GM18507 (cell line): ENCODE results near the gene ARHGAP19.

Experiments used
- DNase-seq: peaks from one replicate; pipeline ENCODE4 v3.0.0; 2011; ENCODE audit warnings: low read depth; ENCODE audit not compliant: insufficient read length; ENCODE audit errors: extremely low spot score
- FAIRE-seq: peaks from 2 replicates; lab custom pipeline; 2011; peaks lifted over from hg19 to GRCh38; lab: Jason Lieb, UNC

The ARHGAP19 gene

DNA sequence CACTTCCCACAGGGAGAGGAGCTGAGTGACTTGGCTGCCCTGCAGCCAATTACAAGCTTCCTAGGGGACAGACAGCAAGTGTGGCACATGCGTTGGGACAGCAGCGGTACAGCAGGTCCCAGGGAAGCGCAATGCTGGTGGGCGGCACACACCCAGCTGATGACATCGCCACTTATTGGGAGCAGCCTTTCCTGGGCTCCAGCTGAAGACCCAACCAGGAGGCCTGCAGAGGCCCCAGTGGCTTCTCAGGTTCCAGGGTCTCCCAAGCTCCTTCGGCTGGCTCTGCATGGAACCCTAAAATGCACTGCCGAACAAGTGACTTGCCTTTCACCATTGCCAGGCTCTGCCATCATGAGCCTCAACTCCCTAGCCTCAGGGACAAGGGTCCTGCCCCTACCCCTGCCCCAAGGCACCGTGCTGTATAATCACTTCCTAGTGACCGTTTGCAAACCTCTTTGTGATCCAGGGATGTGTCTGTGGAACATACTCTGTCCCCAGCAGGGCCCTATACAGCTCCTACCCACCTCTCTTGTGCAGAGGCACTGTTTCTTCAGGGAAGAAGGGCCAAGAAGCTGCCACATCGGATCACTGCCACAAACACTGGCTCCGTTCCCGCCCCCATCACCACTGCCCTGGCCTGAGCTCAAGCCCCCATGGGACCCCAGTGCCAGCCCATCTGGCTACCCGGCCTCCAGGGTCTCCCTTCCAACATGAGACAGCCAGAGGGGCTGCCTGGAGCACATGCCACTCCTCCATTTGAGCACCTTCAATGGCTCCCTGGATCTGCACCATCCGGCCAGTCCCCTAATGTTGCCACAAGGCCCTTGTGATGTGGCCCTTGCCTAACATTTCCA lies 87.4 kb downstream of the ARHGAP19 start:
- DNase-seq (no peak), FAIRE-seq (no peak)

DNA sequence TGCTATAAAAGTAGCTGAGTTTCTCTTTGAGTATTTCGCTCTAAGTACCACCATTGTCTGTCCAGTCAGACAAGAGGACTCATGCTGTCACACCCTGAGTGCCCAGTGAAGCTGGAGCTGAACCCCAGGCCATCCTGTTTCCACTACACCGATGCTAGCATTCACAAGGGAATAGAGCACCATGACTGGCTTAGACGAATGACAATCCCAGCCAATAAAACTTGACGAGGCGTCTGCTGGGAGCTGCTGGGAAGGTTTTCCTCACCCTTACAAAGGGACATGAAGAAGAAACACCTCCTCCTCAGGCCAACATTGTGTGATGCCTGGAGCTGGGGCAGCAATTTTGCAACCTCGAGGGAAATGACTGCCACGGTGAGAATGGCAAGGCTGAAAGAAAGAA lies 89.2 kb downstream of the ARHGAP19 start:
- FAIRE-seq (no peak), DNase-seq (no peak)

DNA sequence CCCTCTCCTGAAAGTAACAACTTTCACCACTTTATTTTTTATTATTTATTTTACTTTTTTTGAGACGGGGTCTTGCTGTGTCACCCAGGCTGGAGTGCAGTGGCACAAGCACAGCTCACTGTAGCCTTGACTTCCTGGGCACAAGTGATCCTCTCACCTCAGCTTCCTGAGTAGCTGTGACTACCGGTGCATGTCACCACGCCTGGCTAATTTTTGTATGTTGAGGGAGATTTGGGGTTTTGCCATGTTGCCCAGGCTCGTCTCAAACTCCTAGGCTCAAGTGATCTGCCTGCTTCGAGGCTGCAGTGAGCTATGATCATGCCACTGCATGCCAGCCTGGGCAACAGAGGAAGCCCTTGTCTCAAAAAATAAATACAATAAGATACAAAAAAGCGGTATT lies 91.8 kb downstream of the ARHGAP19 start:
- no peak for DNase-seq
- FAIRE-seq = peak; percentile 88

DNA sequence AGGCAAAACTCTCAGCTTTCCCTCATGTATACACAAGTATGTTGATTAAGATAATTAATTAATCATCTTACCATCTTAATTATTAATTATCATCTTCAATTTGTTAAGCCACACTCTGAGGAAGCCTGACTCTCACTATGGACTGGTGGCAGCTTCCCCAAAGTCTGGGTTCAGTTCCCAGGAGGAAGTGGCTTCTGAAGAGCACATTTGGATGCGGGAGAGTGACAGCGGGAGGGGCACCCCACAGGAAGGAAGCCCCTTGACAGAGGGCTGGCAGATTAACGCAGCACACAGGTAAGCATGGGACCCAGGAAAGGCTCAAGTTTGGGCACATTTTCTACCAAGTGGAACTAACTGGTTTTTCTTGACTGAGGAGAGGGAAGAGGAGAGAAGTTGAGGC lies 93.3 kb downstream of the ARHGAP19 start:
- DNase-seq = no peak
- peak; percentile 24 for FAIRE-seq

DNA sequence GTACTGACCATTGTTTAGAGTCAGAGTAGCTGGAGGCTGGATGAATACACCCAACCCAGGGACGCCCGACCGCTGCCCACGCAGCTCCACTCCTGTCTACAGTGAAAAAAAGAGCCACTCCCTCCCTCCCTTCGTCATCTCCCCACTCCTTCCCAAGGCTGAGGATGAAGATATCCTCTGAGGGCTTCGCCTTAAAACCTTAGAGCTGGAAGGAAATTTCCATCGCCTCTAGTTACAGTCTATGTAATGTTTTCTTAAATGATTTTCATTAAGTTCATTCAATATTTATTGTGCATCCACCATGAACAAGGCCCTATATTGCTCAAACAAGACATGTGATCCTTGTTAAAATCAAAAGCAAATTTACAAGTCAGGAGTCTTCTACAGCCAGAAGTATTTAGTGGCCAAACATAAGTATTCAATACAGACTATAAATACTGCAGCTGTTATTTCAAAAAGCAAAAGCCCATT lies 95.4 kb downstream of the ARHGAP19 start:
- FAIRE-seq (no peak), DNase-seq (no peak)

DNA sequence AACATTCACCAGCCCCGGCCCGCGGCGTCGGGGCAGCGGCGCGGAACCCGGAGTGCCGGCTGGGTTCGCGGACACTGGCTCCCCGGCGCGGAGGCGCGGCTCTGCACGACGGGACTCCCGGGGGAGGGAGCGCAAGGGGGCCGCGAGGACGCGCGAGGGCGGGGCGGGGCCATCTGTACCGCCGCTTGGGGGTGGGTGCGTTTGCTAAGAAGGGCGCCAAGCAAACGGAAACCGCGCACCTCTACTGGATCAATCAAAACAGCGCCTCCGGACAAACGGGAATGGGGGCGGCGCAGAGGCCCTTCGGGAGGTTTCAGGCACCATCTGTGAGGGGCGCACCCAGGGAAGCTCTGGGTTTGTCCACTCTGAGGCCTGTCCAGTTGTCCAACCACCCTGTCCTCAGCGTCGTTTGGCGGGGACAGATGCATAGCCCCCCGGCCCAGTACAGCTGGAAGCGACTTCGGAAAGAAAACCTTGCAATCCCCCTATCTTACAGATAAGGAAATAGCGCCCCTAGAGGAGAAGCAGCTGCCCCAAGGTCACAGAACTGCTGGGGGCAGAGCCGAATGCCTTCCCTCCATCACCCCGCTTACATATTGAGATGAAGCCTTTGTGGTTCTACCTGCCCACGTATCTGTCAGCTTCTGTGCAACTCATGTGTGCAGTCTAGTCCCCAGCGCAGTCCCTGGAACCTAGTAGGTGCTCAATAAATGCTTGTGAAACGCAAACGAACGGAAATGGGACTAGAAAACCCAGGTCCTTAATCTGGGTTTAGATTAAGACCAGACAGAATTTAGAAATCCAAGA lies 96.0 kb downstream of the ARHGAP19 start:
- DNase-seq = peak; percentile 49
- FAIRE-seq = peak; percentile 80

DNA sequence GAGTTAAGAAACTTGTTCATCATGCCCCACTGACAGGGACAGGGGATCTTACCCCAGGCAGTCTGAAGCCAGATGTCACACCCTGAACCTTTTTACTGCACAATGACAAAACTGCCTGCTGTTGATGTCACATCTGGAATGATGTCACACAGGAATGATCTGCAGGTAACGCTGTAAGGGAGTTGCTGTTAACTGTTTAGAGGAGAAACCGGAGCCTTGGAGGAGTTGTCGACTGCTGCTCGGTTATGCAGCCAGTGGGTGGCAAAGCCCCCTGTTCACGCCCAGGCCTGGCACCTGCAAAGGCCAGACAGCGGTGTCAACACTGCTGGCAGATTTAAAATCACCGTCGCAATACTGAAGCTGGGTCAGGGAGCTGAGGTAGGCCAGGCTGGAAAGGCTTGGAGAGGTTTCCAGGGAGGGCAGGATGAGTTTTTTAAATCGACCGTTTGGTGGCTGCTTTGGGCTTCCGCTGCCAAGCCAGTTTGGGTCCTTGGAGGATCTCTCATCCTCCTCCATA lies 96.7 kb downstream of the ARHGAP19 start:
- FAIRE-seq (no peak), DNase-seq (no peak)

DNA sequence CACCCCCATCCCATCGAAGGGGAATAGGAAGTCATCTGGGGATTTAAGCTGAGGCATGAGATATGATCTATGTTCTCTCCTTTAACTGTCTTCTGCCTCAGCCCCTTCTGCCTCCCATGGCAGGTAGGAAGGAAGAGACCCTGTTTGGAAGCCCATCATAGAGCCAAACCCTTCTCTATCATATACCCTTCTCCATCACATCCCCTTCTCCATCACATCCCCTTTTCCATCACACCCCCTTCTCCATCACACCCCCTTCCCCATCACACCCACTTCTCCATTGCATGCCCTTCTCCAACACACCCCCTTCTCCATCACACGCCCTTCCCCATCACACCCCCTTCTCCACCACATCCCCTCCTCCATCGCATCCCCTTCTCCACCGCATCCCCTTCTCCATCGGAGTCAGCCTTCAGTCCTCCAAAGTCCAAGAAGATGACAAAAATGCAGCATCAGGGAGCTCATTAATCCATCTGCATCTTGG lies 99.4 kb downstream of the ARHGAP19 start:
- no peak for DNase-seq
- FAIRE-seq = no peak

DNA sequence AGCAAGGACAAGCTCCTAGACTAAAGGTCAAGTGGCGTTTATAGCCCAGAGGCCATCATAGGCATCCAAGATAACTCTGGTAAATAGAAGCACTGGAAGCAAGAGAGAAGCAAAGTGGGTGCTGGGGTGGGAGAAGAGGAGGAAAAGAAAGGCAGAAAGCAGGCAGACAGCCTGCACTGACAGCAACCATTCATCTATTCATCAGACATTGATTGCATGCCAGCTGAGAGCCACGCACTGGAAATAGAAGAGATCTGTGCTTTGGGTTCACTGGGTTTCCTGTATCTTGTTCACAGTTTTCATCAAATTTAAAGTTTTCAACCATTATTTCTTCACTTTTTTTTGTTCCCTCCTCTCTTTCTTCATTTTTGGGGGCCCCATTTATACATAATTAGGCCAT lies 102.0 kb downstream of the ARHGAP19 start:
- FAIRE-seq (no peak), DNase-seq (no peak)

DNA sequence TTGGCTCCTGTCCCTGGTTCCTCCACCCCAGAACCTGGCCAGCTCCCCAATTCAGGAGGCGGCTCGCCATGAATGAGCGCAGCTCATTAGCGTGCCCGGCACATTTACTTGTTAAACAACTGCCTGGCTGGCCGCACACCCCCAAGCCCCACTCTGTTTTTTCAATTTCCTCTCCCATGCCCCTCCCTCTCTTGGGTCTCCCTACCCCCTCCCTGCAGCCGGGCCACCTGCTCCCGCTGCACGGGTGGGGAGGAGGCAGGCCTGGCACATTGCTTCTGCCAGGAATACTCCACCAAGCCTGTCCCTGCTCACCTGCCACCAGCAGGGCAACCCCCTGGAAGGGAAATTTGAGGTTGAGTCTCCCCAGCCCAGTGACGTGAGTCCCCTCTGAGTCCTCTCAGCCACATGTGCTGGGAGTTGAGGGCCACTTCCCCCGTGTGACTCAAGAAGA lies 104.2 kb downstream of the ARHGAP19 start:
- FAIRE-seq (no peak), DNase-seq (no peak)

DNA sequence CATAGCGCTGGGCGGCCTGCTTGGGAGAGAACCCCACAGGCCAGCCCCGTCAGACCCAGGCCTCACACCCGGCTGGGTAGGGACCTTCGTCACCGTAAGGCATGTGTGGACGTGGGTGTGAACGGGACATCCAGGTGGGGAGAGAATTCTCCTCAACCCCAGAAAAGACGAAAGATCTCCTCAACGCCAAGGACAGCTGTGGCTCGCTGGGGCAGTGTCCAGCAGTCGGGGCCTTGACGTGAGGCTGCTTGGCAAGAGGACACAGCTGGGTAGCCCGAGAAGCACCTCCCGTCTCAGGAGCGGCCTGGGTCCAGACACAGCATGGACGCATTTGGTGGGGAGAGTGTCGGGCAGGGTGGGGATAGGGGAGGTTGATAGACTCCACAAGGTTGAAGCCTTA lies 105.5 kb downstream of the ARHGAP19 start:
- no peak for FAIRE-seq
- DNase-seq = no peak

DNA sequence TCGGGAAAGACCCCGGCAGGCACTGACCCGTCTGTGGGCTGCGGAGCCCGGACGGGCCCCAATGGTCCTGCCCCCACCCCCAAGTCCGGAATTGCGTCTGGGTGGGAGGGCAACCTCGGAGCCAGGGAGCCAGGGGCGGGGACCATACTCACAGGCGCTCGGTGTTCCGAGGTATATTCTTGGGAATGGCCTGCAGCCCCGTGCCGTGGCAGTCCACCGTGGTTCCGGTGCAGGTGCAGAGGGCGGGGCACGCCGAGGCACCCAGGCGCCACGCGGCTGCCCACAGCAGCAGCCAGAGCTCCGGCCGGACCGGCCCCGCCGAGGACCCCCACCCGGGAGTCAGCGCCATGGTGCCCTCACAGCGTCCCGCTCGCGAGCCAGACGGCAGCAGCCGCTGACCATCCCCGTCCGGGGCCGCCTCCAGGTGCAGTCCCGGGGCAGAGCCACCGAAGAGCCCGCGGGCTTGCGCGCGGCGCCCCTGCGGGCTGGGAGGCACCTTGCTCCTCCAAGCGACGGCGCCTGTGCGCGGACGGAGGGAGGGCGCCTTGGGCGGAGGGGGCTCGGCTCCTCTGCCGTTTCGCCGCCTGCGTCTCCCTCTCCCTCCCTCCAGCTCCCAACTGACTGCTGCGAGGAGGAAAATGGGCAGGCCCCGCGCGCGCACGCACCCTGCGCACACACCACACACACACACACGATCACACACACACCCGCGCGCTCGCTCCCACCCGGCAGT lies 106.9 kb downstream of the ARHGAP19 start, which contains the start of gene SLIT1:
SLIT1 (minus strand) TSS at position 634 of the 733 bp plus-strand sequence; CDS start at position 349, 285 bp downstream.
- no peak for DNase-seq

DNA sequence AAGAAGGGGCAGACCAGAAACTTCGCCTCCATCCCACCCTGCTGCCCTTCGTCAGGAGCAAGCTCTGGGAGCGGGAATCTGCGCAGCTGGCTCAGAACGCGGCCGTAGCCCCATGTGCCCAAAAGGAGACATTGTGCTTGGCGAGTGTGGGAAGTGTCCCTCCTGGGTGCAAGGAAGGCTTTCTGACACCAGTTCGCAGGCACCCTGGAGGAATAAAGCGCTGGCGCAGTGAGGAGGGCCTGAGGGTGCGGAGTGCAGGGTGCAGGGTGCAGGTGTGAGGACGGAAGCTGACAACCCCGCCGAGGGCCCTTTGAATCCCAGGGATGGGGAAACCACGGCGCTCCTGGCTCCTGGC lies 107.5 kb downstream of the ARHGAP19 start:
- FAIRE-seq = no peak

More for the DNA sequence above, 106.9 kb downstream of the ARHGAP19 start, which contains the start of gene SLIT1:
- FAIRE-seq = no peak

DNA sequence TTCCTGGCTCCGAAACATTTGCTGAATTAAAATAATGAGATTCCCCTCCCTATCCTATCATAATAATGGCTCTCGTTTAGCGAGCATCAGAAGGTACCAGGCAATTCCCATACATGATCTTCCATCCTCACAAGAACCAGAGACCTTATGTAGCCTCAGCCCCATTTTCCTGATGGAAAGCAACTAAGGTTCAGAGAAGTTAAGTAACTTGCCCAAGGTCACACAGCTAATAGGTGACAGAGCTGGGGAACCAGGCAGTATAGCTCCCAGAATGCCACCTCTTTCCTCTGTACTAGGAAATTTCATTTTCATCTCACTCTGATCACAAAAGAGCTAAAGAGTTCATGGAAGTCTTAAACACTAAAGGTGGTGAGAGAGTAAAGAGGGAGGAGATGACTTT lies 109.1 kb downstream of the ARHGAP19 start:
- DNase-seq = no peak
- no peak for FAIRE-seq

More for the DNA sequence above, 107.5 kb downstream of the ARHGAP19 start:
- DNase-seq = no peak

DNA sequence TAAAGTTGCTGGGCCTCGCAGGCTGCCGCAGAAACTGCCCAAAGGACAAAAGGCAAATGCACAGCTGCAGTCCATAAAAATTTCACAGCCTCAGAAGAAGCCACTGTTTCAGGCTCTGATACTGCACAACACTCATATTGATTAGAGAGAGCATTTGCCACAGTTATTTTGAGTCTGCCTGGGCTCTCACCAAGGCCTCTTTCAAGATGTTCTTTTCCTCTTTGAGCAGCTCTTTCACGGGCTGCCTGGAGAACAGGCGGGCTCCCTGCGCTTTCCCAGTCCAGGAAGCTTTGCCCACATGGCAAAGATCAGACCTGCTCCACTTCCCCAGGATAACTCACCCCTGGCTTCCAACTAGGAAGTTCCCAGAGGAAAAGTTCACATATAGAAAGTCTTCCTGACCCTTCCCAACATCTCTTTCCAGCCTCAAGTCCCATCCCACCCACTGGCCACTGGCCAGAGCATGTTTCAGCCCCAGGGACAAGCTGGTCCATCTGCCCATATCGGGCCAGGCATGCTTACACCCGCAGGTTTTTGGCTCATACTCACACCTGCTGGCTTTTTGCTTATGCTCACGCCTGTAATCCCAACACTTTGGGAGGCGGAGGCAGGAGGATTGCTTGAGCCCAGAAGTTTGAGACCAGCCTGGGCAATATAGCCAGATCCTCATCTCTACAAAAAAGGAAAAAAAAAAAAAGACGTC lies 110.0 kb downstream of the ARHGAP19 start:
- FAIRE-seq = no peak
- no peak for DNase-seq

DNA sequence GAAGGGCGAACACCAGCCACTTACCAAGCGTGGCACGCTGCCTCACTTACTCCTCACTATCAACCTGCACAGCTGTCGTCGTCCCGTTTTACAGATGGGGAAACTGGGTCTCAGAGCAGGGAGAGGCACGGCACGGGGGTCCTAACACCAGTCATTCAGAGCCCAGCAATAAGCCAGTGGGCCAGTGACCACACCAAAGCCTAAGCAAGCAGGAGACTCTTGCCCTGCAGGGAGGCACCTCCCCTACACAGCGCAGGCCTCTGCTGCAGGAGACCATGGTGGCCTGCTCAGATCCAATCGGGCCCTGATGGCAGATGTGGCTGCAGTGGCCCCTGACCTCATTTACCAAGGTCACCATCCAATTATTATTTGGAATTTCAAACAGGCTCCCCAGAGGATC lies 111.5 kb downstream of the ARHGAP19 start:
- DNase-seq (no peak), FAIRE-seq (no peak)

DNA sequence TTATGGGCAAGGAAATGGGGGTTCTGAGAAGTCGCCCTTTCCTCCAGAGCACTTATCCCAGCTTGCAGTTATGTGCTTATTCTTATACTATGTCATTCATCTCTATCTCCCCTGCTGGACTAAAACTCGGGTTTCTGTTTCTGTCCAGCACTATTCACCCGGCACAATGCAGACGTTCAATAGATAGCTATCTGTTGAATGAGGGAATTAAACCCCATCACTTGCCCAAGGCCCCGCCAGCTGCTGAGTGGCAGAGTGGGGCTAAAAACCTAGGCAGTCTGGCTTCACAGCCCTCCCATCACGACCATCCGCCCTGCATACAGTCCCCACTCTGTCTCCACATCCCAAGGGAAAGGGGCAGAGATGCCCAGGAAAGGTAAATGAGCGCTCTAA lies 112.1 kb downstream of the ARHGAP19 start:
- FAIRE-seq (no peak), DNase-seq (no peak)

DNA sequence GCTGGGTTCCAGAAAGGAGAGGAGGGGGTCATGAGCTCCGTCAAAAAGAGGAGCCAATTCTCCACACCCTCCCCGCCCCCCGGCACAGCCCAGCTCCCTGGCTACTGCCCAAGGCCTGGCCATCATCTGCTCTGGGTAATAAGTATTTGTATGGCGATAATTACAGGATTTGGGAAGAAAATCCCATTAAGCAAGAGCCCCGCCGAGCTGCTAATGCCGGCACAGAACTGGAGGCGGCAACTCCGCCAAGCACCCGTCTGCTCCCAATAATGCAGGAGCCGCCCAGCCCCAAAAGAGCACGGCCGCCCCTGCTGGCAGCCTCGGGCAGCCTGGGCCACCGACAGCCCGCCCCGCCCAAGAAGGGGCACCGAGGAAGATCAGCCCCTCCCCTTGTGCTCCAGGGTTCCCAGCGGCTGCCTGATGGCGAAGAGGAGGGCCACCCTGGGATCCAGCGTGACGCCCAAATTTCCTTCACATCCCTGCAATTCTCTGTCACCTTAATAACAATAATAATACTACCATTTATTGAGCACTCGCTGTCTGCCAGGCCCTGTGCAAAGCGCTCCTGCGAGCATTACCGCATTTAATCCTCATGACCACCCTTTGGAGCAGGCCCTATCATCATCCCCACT lies 112.6 kb downstream of the ARHGAP19 start:
- FAIRE-seq (no peak), DNase-seq (no peak)
